ENCODE measurements around the gene ABCB7.

DNA sequence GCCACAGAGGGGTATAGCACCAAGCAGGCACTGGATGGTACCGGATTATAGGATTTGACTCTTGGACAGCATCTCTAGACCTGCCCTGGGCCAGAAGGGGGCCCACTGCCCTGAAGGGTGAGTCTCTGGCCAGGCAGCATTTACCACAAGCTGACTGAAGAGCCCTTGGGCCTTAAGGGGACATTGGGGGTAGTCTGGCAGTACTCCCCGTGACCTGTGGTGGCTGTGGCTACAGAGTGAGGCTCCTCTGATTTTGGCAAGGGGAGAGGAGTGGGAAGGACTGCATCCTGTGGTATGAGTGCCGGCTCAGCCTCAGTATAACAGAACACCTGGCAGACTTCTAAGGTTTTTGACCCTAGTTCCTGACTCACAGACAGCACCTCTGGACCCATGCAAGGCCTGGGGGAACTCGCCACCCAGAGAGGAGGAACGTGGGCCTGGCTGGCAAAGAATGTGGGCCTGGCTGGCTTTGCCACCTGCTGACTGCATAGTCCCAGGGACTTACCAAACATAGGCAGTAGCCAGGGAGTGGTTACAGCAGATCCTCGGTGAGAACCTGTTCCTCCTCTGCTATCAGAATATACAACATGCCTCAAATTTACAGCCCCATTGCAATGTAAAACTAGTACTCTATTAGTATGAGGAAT, 48.1 kb downstream of the ABCB7 start:
- TF ChIP-seq ZNF792 (tag by site-specific recombination; IDR thresholded peaks at IDR 0.05): no peak
- no peak for TF ChIP-seq SETDB1 (IDR thresholded peaks at IDR 0.05; ENCODE audit: insufficient read length, low read length)
- TF ChIP-seq CTCF (tag by site-specific recombination; IDR thresholded peaks at IDR 0.05): no peak
- TF ChIP-seq FEZF1 (tag by site-specific recombination; IDR thresholded peaks at IDR 0.05): no peak
